Mucosa of rectum (tissue), 2 donors: ENCODE results near the gene ADAP2.

Experiments used
- H3K27ac ChIP-seq, 2 donors: one replicate each; pipeline ENCODE4 v1.7.0; 2013; ENCODE audit warnings: inconsistent platforms in 2 of 2, low read depth in 2 of 2, low read length in 2 of 2
- H3K27me3 ChIP-seq, 2 donors: one replicate each; pipeline ENCODE4 v1.7.0; 2013; ENCODE audit warnings: low read length in 2 of 2; ENCODE audit not compliant: control insufficient read depth in 2 of 2, insufficient read depth in 2 of 2
- H3K36me3 ChIP-seq, 2 donors: one replicate each; pipeline ENCODE4 v1.7.0; 2013; ENCODE audit warnings: low read length in 2 of 2; ENCODE audit not compliant: control insufficient read depth in 2 of 2, insufficient read depth in 2 of 2
- H3K4me1 ChIP-seq, 2 donors: one replicate each; pipeline ENCODE4 v1.7.0; 2013; ENCODE audit warnings: low read length in 2 of 2, mild to moderate bottlenecking in 1 of 2; ENCODE audit not compliant: control insufficient read depth in 2 of 2, insufficient read depth in 2 of 2
- H3K4me3 ChIP-seq, 2 donors: one replicate each; pipeline ENCODE4 v1.7.0; 2013; ENCODE audit warnings: low read length in 2 of 2
- H3K9ac ChIP-seq, 2 donors: one replicate each; pipeline ENCODE4 v1.7.0; 2013; ENCODE audit warnings: low read length in 2 of 2, low read depth in 1 of 2, mild to moderate bottlenecking in 1 of 2
- H3K9me3 ChIP-seq, 2 donors: one replicate each; pipeline ENCODE4 v1.7.0; 2013; ENCODE audit warnings: low read length in 2 of 2; ENCODE audit not compliant: control insufficient read depth in 2 of 2
- donor health status: healthy.
- donor health status: Normal muscosa, but diverticular disease.

The ADAP2 gene

DNA sequence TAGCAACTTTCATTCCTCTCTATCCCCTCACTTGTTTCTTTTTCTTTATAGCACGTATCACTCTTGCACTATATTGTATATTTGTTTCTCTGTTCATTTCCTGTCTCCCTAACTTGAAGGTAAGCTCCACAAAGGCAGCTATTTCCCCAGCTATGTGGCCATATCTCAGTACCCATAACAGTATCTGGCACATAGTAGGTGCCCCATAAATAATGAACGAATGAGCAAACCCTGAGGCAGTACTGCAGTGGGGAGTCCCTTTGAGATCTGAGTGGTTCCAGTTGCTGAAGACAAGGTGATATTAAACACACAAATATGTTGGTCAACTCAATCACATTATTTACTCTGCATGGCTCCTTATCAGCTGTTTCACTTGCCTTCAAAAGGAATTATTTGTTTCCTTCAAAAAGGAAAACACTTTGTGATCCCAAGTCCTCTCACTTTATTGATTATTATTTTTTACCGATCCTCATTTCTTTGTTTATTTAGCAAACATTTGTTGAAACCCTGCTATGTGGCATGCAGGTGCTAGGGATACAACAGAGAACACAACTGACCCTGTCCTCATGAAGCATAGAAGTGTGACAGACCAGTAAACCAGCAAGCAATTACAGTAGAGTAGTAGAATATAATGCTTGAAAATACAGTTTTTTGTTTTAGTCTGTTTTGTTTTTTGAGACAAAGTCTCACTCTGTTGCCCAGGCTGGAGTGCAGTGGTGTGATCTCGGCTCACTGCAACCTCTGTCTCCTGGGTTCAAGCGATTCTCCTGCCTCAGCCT lies 5.7 kb upstream of the ADAP2 start:
- H3K4me3 ChIP-seq = no peak overlapping the region
- H3K27ac ChIP-seq = no peak overlapping the region
- peaks cover 2 to 4% of the 10 kb centered on the region in 2 donors for H3K27me3 ChIP-seq
- H3K4me1 ChIP-seq = no peaks in the 10 kb centered on the region
- no peaks in the 10 kb centered on the region for H3K36me3 ChIP-seq
- H3K9ac ChIP-seq = no peak overlapping the region
- no peaks in the 10 kb centered on the region for H3K9me3 ChIP-seq

DNA sequence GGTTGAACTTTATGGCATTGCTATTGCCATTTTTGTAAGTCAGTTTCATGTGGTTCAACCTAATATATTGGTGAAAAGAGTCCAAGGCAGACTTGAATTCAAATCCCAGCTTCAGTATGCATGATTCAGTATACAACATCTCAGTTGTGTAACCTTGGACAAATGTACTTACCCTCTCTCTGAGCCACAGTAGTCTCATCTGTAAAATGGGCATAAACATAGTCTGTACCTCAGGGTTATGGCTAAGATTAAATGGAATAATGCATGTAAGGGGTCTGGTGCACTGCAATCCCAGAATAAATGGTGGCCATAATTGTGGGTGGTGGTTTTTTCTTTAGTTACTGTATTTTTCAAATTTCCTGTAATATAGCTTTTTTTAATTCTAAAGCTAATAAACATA lies 4.7 kb upstream of the ADAP2 start:
- no peaks in the 10 kb centered on the region for H3K36me3 ChIP-seq
- peaks cover 0 to 2% of the 10 kb centered on the region in 2 donors for H3K4me1 ChIP-seq
- no peak overlapping the region for H3K4me3 ChIP-seq
- no peak overlapping the region for H3K27ac ChIP-seq
- no peak overlapping the region for H3K9ac ChIP-seq
- no peaks in the 10 kb centered on the region for H3K9me3 ChIP-seq
- H3K27me3 ChIP-seq = peaks cover 2 to 9% of the 10 kb centered on the region in 2 donors

DNA sequence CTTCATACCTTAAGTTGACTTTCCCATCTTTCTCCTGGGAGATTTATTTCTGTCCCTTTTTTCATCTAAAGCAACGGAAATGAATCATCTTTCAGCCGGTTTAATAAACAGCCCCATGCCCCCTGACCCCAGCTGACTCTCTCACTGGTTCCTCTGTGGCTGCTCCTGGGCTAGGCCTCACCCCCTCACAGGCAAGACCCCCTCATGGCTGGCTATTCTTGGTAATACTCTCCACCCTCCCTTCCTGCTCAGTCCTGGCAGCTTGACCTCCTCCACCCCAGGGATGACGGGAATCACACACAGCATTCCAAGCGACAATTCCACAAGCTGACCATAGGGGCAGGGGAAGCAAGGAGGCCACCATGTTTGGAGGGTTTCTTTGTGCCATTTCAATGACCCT lies 1.5 kb upstream of the ADAP2 start:
- Histone ChIP-seq H3K4me3 (no peak overlapping the region), H3K36me3 (no peaks in the 10 kb centered on the region), H3K9me3 (no peaks in the 10 kb centered on the region), H3K4me1 (peaks cover 3 to 7% of the 10 kb centered on the region in 2 donors), H3K27me3 (peaks cover 15% of the 10 kb centered on the region in 2 donors), H3K27ac (no peak overlapping the region), H3K9ac (no peak overlapping the region)

DNA sequence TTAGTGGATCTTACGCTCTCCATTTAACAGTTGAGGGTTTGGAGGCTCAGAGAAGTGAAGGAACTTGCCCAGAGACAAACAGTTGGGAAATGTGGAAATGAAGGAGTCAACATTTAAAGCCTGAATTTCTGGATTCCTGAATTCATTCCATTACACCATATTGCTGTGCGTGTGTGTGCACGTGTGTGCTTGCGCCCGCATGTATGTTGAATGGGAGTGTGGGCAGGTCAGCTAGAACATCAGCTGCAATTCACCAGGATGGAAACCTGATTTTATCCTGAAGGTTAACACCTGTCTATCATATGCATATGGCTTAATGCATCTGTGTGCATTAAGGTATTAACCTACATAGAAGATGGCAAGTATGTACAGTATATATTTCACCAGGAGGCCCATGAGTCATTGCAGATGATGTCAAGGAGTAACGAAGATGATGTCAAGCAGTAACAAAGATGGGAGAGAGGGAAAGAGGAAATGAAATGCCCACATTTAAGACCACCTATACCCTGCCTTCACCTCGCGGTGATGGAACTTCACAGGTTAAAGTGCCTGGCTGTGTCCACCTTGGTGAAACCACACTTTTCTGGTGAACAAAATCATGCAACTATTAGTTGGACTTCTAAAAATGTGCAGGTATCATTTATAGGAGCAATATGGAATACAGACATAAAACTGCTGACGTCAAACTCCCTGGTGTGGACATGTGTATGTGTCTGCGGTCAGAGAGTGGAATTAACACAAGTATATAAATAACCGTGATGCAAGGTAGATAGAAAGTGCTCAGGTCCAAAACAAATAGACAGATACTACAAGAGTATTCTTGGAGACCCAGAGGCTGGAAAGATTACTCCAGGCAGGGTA lies 832 bp upstream of the ADAP2 start:
- Histone ChIP-seq H3K9me3 (no peaks in the 10 kb centered on the region), H3K4me3 (peak overlapping the region in 1 of 2 donors; percentile 69), H3K9ac (peak overlapping the region in 1 of 2 donors; percentile 62), H3K4me1 (peaks cover 3 to 7% of the 10 kb centered on the region in 2 donors), H3K27me3 (peaks cover 15 to 16% of the 10 kb centered on the region in 2 donors), H3K27ac (no peak overlapping the region), H3K36me3 (no peaks in the 10 kb centered on the region)

DNA sequence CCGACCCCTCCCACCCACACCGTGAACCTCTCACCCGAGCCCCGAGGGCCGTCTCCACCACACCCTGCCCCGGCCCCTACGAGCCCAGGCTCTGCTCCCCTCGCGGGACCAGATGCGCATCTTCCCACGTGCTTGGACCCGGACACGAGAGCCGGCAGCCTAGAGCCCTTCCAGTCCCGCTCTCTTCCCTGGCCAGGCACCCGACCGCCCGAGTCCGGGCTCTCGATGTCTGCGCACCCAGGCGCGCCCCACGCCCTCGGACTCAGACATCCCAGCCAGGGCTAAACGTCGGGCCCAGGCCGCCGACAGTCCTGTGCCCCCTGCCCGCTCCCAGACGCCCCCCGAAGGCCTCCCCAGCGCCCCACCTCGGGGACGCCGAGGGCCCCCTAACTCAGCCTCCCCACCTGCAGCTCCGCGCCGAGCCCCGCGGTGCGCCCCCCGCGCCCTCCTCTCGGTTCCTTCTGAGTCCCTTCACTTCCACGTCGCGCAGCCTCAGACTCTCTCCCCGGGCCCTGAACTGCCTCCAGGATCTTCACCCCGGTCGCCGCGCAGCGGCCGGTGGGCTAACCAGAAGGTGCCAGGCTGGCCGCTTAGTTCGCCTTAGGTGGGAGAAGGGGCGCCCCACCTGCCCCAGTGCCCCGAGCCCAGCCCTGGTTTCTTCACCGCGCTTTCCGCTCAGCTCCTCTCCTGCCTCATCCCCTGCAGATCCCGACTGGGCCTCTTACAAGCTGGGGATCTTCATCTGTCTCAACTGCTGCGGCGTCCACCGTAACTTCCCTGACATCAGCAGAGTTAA lies 688 bp downstream of the ADAP2 start:
- Histone ChIP-seq H3K4me1 (peaks cover 3 to 7% of the 10 kb centered on the region in 2 donors), H3K9ac (peak overlapping the region in 1 of 2 donors; percentile 62), H3K36me3 (no peaks in the 10 kb centered on the region), H3K9me3 (no peaks in the 10 kb centered on the region), H3K27me3 (peaks cover 15 to 19% of the 10 kb centered on the region in 2 donors), H3K4me3 (peak overlapping the region; percentile 63 to 69), H3K27ac (peak overlapping the region; percentile 32 to 45)

DNA sequence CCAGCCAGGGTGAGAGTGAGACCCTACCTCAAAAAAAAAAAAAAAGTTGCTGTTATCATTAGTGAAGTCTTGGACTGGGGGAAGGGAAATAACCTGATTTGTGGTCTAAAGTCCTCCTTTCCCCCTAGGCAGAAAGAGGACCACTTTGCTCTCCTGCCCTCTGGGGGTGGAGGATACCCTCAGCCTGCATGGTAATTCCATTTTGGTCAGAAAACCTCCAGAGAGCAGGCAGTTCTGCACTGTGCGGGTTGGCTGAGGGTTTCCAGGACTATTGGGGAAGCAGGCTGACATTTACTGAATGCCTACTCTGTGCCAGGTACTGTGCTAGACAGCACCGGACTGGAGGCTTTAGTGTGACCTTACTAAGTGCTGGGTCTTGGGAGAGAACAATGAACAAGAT lies 2.6 kb downstream of the ADAP2 start:
- no peak overlapping the region for H3K9ac ChIP-seq
- H3K27ac ChIP-seq = no peak overlapping the region
- H3K36me3 ChIP-seq = no peaks in the 10 kb centered on the region
- peaks cover 15 to 19% of the 10 kb centered on the region in 2 donors for H3K27me3 ChIP-seq
- H3K4me1 ChIP-seq = peaks cover 3 to 7% of the 10 kb centered on the region in 2 donors
- H3K4me3 ChIP-seq = no peak overlapping the region
- no peaks in the 10 kb centered on the region for H3K9me3 ChIP-seq

DNA sequence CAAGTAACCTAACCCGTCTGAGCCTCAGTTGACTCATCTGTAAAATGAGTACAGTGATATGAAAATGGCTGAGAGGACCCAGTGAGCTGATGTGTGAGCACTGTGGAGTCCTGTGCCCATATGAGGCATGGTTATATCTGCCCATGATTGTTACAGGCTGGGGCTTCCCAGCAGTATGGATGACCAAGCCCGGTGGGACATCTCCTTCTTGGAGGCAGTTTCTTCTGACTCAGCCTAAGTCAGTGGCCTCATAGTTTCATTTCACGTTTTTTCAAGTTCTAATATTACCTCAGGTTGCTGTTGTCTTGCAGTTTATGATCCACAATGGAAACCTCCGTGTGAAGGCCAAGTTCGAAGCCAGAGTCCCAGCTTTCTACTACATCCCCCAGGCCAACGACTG lies 4.8 kb downstream of the ADAP2 start:
- Histone ChIP-seq H3K4me1 (peaks cover 3 to 5% of the 10 kb centered on the region in 2 donors), H3K27ac (no peak overlapping the region), H3K36me3 (no peaks in the 10 kb centered on the region), H3K27me3 (peaks cover 11 to 12% of the 10 kb centered on the region in 2 donors), H3K9ac (no peak overlapping the region), H3K9me3 (no peaks in the 10 kb centered on the region), H3K4me3 (no peak overlapping the region)

DNA sequence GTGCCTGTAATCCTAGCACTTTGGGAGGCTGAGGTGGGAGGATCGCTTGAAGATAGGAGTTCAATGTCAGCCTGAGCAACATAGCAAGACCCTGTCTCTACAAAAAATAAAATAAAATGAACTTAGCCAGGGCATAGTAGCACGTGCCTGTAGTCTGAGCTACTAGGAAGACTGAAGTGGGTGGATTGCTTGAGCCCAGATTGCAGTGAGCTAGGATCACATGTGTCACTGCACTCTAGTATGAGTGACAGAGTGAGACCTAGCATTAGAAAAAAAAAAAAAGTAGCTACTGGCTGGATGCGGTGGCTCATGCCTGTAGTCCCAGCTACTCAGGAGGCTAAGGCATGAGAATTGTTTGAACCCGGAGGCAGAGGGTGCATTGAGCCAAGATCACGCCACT lies 6.0 kb downstream of the ADAP2 start:
- peaks cover 7 to 10% of the 10 kb centered on the region in 2 donors for H3K27me3 ChIP-seq
- H3K27ac ChIP-seq = no peak overlapping the region
- no peaks in the 10 kb centered on the region for H3K4me1 ChIP-seq
- H3K9ac ChIP-seq = no peak overlapping the region
- H3K4me3 ChIP-seq = no peak overlapping the region
- H3K36me3 ChIP-seq = no peaks in the 10 kb centered on the region
- H3K9me3 ChIP-seq = no peaks in the 10 kb centered on the region

DNA sequence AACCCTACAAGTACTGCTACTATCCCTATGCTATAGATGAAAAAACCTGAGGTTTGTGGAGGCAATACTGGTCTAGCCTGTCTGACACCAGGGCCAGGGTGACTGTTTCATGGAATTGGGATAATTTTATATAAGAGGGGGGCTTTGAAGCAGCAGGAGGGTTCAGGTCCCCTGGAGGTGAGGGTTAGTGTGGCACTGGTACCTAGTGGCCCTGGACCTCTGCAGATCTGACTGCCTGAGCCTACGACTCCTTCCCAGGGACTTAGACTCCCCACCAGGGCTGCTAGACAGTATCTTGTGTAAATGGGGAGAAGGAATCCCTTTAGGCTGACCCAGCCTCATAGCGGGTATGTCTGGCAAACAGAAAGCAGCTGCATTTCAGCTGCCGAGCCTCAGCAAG lies 6.8 kb downstream of the ADAP2 start:
- Histone ChIP-seq H3K4me1 (no peaks in the 10 kb centered on the region), H3K36me3 (no peaks in the 10 kb centered on the region), H3K27me3 (peaks cover 4 to 5% of the 10 kb centered on the region in 2 donors), H3K4me3 (no peak overlapping the region), H3K27ac (no peak overlapping the region), H3K9me3 (no peaks in the 10 kb centered on the region), H3K9ac (no peak overlapping the region)
